Measurements from ENCODE around the gene UROC1. TPM values are rescaled to one million over a fixed set of nuclear protein-coding genes. Genes with fewer than 3 reads are reported as not detected.

The UROC1 gene
- total RNA-seq, 1 experiment from 2014 or later: not detected

GRCh38 chr3:126517986-126518778 is 609 bp upstream of the UROC1 start:
- intact Hi-C loops (cut with micrococcal nuclease; ENCODE audit: unreplicated experiment): no loop called here
- Histone ChIP-seq H3K9me3 (no peaks in the 10 kb centered on the region), H3K36me3 (ENCODE audit: control insufficient read depth, insufficient read depth, low read length) (no peaks in the 10 kb centered on the region), H3K4me1 (peaks cover 35% of the 10 kb centered on the region), H3K4me3 (ENCODE audit: low read depth, low read length) (no peak overlapping the region), H3K27me3 (replicated peaks; ENCODE audit: control insufficient read depth, insufficient read depth, low read length) (no peaks in the 10 kb centered on the region)
- DNase-seq: no peak
- ChIA-PET POLR2A (interaction anchor here (0.6 to 1.3 kb wide), 2 partner anchors 11 to 1808 kb away, joined by 3 to 4 read pairs; no protein-coding TSS in a partner anchor), CTCF (interaction anchor here (0.7 to 2.2 kb wide), 4 partner anchors 8 to 160 kb away, joined by 3 to 13 read pairs (median 3); no protein-coding TSS in a partner anchor)
- BruUV-seq (replicated peaks): no TSS peak
- TF ChIP-seq, protein P1, sequence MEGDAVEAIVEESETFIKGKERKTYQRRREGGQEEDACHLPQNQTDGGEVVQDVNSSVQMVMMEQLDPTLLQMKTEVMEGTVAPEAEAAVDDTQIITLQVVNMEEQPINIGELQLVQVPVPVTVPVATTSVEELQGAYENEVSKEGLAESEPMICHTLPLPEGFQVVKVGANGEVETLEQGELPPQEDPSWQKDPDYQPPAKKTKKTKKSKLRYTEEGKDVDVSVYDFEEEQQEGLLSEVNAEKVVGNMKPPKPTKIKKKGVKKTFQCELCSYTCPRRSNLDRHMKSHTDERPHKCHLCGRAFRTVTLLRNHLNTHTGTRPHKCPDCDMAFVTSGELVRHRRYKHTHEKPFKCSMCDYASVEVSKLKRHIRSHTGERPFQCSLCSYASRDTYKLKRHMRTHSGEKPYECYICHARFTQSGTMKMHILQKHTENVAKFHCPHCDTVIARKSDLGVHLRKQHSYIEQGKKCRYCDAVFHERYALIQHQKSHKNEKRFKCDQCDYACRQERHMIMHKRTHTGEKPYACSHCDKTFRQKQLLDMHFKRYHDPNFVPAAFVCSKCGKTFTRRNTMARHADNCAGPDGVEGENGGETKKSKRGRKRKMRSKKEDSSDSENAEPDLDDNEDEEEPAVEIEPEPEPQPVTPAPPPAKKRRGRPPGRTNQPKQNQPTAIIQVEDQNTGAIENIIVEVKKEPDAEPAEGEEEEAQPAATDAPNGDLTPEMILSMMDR (IDR thresholded peaks at IDR 0.05; ENCODE audit: insufficient read depth in 1 of 2, low read depth in 1 of 2, low read length in 1 of 2, severe bottlenecking in 1 of 2, unreplicated experiment in 1 of 2): no peak
- H3K36me3 Mint-ChIP-seq (ENCODE audit: insufficient read depth, unreplicated experiment): no peaks in the 10 kb centered on the region
- H3K4me1 Mint-ChIP-seq (ENCODE audit: low read depth, unreplicated experiment): peaks cover 9% of the 10 kb centered on the region
- peak overlapping the region; percentile 11 for H3K4me3 Mint-ChIP-seq (ENCODE audit: unreplicated experiment)
- no peaks in the 10 kb centered on the region for H3K9me3 Mint-ChIP-seq (ENCODE audit: unreplicated experiment)
- H3K27ac Mint-ChIP-seq (ENCODE audit: unreplicated experiment): peak overlapping the region; percentile 45
- H3K27me3 Mint-ChIP-seq (ENCODE audit: insufficient read depth, unreplicated experiment): no peaks in the 10 kb centered on the region

DNA sequence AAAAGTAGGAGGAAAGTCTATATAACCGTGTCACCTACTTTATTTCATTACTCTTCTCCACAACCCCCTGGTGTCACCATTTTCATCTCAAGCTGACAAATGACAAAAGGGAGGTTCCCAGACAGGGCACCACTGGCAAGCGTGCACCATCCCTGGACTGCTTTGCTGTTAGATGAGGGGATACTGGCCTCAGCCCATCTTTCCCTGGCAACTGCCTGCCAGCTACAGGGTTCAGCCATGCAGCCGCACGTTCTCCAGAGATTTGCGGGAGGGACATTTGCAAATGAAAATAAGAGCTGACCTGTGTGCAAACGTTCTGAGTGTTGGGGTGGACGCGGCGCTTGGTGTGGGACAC is 660 bp downstream of the UROC1 start:
- ChIA-PET CTCF (no interaction called here), POLR2A (no interaction called here)
- TF ChIP-seq, protein P1 (IDR thresholded peaks at IDR 0.05; ENCODE audit: insufficient read depth in 1 of 2, low read depth in 1 of 2, low read length in 1 of 2, severe bottlenecking in 1 of 2, unreplicated experiment in 1 of 2): no peak
- Histone ChIP-seq H3K27me3 (replicated peaks; ENCODE audit: control insufficient read depth, insufficient read depth, low read length) (no peaks in the 10 kb centered on the region), H3K36me3 (ENCODE audit: control insufficient read depth, insufficient read depth, low read length) (no peaks in the 10 kb centered on the region), H3K4me1 (peaks cover 27% of the 10 kb centered on the region), H3K4me3 (ENCODE audit: low read depth, low read length) (no peak overlapping the region), H3K9me3 (no peaks in the 10 kb centered on the region)
- Mint-ChIP-seq H3K27me3 (ENCODE audit: insufficient read depth, unreplicated experiment) (no peaks in the 10 kb centered on the region), H3K9me3 (ENCODE audit: unreplicated experiment) (no peaks in the 10 kb centered on the region), H3K36me3 (ENCODE audit: insufficient read depth, unreplicated experiment) (no peaks in the 10 kb centered on the region), H3K4me3 (ENCODE audit: unreplicated experiment) (no peak overlapping the region), H3K27ac (ENCODE audit: unreplicated experiment) (peak overlapping the region; percentile 78), H3K4me1 (ENCODE audit: low read depth, unreplicated experiment) (peaks cover 4% of the 10 kb centered on the region)
- DNase-seq: no peak
- intact Hi-C loops (cut with micrococcal nuclease; ENCODE audit: unreplicated experiment): no loop called here
- no TSS peak for BruUV-seq (replicated peaks)

- no peaks in the 10 kb centered on the region for H3K27me3 Mint-ChIP-seq (ENCODE audit: insufficient read depth, unreplicated experiment)
- CTCF ChIA-PET: no interaction called here
Measured at GRCh38 chr3:126516152-126516935, 1.2 kb downstream of the UROC1 start.

More at GRCh38 chr3:126516152-126516935, 1.2 kb downstream of the UROC1 start:
- Mint-ChIP-seq H3K36me3 (ENCODE audit: insufficient read depth, unreplicated experiment) (no peaks in the 10 kb centered on the region), H3K4me3 (ENCODE audit: unreplicated experiment) (no peak overlapping the region), H3K4me1 (ENCODE audit: low read depth, unreplicated experiment) (peaks cover 4% of the 10 kb centered on the region), H3K27ac (ENCODE audit: unreplicated experiment) (peak overlapping the region; percentile 78), H3K9me3 (ENCODE audit: unreplicated experiment) (no peaks in the 10 kb centered on the region)
- no peak overlapping the region for H3K4me3 ChIP-seq (ENCODE audit: low read depth, low read length)
- H3K4me1 ChIP-seq: peaks cover 27% of the 10 kb centered on the region
- intact Hi-C loops (cut with micrococcal nuclease; ENCODE audit: unreplicated experiment): no loop called here
- no peaks in the 10 kb centered on the region for H3K27me3 ChIP-seq (replicated peaks; ENCODE audit: control insufficient read depth, insufficient read depth, low read length)
- H3K9me3 ChIP-seq: no peaks in the 10 kb centered on the region
- TF ChIP-seq, protein P1 (IDR thresholded peaks at IDR 0.05; ENCODE audit: insufficient read depth in 1 of 2, low read depth in 1 of 2, low read length in 1 of 2, severe bottlenecking in 1 of 2, unreplicated experiment in 1 of 2): no peak
- no TSS peak for BruUV-seq (replicated peaks)
- H3K36me3 ChIP-seq (ENCODE audit: control insufficient read depth, insufficient read depth, low read length): no peaks in the 10 kb centered on the region
- DNase-seq: no peak
- POLR2A ChIA-PET: no interaction called here

Data from Caco-2 (cell line).